GM21390 (cell line): ENCODE data around the gene KMT2B.
"Not testable (repeated sequence)": the region's sequence is repeated elsewhere in the genome, so short reads cannot be mapped to it uniquely, and the experiment has no call there.

Experiments
- ATAC-seq: cut with Tn5 transposase; IDR thresholded peaks from one replicate; pipeline ENCODE4 v1.9.1; 2021; ENCODE audit not compliant: unreplicated experiment

Gene KMT2B, protein sequence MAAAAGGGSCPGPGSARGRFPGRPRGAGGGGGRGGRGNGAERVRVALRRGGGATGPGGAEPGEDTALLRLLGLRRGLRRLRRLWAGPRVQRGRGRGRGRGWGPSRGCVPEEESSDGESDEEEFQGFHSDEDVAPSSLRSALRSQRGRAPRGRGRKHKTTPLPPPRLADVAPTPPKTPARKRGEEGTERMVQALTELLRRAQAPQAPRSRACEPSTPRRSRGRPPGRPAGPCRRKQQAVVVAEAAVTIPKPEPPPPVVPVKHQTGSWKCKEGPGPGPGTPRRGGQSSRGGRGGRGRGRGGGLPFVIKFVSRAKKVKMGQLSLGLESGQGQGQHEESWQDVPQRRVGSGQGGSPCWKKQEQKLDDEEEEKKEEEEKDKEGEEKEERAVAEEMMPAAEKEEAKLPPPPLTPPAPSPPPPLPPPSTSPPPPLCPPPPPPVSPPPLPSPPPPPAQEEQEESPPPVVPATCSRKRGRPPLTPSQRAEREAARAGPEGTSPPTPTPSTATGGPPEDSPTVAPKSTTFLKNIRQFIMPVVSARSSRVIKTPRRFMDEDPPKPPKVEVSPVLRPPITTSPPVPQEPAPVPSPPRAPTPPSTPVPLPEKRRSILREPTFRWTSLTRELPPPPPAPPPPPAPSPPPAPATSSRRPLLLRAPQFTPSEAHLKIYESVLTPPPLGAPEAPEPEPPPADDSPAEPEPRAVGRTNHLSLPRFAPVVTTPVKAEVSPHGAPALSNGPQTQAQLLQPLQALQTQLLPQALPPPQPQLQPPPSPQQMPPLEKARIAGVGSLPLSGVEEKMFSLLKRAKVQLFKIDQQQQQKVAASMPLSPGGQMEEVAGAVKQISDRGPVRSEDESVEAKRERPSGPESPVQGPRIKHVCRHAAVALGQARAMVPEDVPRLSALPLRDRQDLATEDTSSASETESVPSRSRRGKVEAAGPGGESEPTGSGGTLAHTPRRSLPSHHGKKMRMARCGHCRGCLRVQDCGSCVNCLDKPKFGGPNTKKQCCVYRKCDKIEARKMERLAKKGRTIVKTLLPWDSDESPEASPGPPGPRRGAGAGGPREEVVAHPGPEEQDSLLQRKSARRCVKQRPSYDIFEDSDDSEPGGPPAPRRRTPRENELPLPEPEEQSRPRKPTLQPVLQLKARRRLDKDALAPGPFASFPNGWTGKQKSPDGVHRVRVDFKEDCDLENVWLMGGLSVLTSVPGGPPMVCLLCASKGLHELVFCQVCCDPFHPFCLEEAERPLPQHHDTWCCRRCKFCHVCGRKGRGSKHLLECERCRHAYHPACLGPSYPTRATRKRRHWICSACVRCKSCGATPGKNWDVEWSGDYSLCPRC (N-terminal part only)

DNA sequence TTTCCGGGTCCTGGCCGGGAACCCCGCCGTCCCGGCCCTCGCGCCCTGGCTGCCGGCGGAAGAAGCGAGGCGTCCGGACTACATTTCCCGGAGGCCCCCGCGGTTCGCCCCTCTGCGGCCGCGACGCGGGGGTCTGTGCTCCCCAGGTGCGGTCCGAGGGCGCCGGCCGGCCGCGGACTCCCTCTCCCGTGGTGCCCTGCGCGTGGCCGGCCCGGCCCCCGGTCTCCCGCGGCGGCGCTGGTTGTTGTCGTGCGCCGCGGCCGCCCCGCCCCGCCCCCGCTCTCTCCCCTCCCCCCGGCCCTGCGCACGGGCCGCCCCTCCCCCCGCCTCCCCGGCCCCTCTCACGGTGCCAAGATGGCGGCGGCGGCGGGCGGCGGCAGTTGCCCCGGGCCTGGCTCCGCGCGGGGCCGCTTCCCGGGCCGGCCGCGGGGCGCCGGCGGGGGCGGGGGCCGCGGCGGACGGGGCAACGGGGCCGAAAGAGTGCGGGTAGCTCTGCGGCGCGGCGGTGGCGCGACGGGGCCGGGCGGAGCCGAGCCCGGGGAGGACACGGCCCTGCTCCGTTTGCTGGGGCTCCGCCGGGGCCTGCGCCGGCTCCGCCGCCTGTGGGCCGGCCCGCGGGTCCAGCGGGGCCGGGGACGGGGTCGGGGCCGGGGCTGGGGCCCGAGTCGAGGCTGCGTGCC, at the start of gene KMT2B:
KMT2B (plus strand) TSS at position 339 of the 680 bp plus-strand sequence; CDS start at position 355, 16 bp downstream.
- ATAC-seq = no peak

DNA sequence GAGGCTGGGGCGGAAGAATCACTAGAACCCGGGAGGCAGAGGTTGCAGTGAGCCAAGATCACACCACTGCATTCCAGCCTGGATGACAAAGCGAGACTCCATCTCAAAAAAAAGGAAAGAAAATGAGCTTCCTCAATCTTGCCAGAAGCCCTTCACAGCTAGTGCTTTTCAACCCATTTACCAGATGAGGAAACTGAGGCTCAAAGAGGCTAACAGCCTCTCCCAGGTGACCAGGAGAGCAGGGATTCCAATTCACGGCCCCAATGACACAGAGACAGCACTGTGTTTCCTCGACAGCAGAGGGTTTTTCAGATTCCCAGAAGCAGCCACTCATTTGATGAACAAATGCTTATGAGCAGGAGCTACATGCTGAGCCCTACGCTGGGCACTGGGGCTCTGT, 48.2 kb upstream of the KMT2B start:
- ATAC-seq = no peak

DNA sequence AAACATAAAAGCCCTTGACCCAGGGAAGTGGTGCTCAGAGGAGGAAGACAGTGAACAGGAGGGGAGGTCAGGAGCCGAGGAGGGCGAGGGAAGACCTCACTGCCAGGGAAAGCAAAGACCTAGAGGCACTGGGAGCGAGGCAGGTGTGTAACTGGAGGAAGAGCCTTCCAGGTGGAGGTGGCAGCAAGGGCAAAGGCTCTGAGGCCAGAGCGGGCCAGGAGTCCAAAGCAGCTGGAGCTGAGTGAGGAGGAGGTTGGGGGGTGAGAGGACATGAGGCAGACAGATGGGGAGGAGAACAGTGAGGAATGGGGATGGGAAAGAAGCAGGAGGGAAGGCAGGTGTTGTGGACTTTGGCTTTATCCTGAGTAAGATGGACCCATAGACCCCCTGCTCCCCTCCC, 47.8 kb upstream of the KMT2B start:
- ATAC-seq = no peak

DNA sequence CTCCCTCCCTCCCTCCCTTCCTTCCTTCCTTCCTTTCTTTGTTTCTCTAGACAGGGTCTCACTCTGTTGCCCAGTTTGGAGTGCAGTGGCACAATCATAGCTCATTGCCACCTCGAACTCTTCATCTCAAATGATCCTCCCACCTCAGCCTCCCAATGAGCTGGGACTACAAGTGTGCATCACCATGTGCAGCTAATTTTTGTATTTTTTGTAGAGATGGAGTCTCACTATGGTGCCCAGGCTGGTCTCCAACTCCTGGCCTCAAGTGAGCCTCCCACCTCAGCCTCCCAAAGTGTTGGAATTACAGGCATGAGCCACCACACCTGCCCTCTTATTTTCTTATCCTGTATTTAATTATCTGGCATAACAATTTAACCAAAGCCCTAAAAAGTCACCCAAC, 47.1 kb upstream of the KMT2B start:
- ATAC-seq = no peak

DNA sequence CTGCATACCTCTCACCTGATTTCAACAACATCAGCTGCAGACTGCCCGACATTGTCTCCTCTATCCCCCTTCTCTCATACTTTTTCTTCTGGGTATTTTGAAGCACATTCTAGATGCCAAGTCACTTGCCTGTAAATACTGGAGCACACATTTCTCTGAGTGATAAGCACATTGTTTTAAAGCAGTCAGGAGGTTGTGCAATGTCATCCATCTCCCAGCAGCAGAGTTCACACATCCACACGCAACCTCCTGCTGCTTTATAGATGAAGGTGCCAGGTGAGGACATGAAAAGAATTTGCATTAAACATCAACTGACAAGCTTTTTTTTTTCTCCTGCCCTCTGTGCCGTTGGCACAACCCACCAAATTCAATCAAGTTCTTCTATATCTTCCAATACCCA, 46.0 kb upstream of the KMT2B start:
- no peak for ATAC-seq

DNA sequence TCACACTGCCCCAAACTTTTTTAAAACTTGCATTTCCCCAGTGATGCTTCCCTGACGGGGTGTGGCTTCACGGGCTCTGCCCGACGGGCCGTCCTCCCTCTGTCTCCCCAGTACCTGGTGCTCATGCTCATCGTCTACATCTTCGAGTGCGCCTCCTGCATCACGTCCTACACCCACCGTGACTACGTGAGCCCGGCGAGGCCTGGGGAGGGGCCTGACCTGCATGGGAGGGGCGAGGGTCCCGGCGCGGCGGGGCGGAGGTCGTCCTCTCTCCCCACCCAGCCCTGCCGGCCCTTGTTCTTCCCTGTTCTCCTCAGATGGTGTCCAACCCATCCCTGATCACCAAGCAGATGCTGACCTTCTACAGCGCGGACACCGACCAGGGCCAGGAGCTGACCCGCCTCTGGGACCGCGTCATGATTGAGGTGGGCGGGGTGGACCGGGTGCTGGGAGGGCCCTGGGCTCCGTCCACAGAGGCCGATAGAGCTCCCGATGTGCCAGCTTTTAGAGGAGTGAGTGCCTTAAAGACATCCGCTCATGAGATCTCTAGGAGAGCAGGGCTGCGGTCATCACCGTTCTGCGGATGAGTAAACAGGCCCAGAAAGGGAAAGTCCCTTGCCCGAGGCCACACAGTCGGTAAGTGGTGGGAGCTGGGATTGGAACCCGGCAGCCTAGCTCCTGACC, 44.5 kb upstream of the KMT2B start:
- no peak for ATAC-seq

DNA sequence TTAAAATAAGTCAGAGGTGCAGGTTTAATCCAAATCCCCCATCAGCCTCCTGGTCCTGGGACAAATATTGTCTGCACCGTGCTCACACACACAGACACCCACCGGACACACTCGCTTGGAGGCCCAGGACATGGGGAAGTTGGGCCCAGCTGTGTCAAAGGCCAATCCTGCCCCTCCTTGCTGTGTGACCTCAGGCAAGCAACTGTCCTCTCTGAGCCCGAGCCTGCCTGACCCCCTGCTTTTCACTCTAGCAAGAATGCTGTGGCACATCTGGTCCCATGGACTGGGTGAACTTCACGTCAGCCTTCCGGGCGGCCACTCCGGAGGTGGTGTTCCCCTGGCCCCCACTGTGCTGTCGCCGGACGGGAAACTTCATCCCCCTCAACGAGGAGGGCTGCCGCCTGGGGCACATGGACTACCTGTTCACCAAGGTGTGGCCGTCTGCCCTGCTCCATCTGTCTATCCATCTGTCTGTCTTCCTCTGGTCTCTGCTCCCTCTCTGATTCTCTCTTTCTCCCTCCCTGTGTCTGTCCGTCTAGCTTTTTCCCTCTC, 42.1 kb upstream of the KMT2B start:
- no peak for ATAC-seq

DNA sequence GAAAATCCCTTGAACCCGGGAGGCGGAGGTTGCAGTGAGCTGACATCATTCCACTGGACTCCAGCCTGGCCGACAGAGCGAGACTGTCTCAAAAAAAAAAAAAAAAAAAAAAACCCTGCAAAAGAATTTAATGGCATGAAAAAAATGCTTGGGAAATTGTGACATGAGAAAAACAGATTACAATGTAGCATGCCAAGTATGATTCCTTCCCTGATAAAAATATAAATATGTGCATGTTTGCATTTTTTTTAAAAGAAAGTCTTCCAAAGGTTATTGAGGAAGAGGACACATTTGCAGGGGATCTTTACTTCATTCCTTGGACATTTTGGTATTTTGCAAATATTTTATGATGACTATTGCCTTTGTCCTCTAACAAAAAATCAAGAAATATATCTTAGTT, 28.0 kb upstream of the KMT2B start:
- no peak for ATAC-seq

DNA sequence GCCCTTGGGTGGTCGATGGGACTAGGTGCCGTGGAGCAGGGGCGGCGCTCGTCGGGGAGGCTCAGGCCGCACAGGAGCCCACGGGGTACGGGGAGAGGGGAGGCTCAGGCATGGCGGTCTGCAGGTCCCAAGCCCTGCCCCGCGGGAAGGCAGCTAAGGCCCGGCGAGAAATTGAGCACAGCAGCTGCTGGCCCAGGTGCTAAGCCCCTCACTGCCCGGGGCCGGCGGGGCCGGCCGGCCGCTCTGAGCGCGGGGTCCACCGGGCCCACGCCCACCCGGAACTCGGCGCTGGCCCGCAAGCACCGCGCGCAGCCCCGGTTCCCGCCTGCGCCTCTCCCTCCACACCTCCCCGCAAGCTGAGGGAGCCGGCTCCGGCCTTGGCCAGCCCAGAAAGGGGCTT, 26.7 kb upstream of the KMT2B start:
- ATAC-seq = not testable (repeated sequence)

DNA sequence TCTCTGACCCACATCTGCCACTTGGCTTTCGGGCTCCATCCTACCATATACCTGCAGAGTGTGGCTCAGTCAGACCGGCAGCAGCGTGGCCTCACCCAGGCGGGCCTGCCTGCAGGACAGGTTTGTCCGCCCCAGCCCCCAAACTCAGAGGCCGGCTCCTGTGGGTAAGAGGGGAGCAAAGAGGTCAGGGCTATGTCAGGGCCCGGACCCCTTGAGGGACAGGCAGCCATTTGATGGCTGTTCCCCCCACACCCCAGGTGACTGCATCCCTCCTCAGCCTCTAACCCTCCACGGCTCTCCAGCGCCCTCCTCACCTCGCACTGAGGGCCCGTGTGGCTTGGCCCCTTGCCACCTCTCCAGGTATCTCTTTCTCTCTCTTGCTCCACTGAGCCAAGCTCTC, 25.8 kb upstream of the KMT2B start:
- ATAC-seq = no peak

DNA sequence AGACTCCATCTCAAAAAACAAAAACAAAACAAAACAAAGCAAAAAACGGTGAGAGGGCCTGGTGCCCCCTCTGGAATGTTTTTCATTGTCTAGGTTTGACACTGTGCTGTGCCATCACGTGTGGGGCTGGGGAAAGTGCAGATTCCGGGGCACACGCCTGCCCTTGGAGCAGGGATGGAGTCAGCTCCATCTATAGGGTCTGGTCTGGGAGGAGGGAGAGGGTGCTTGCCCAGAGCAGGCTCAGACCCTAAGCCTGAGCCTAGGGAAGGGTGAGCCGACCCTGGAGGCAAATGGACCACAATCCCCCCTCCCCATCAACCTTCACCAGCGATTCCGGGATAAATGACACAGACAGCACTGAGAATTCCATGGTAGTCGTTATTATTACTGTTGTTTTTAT, 24.4 kb upstream of the KMT2B start:
- ATAC-seq = no peak

DNA sequence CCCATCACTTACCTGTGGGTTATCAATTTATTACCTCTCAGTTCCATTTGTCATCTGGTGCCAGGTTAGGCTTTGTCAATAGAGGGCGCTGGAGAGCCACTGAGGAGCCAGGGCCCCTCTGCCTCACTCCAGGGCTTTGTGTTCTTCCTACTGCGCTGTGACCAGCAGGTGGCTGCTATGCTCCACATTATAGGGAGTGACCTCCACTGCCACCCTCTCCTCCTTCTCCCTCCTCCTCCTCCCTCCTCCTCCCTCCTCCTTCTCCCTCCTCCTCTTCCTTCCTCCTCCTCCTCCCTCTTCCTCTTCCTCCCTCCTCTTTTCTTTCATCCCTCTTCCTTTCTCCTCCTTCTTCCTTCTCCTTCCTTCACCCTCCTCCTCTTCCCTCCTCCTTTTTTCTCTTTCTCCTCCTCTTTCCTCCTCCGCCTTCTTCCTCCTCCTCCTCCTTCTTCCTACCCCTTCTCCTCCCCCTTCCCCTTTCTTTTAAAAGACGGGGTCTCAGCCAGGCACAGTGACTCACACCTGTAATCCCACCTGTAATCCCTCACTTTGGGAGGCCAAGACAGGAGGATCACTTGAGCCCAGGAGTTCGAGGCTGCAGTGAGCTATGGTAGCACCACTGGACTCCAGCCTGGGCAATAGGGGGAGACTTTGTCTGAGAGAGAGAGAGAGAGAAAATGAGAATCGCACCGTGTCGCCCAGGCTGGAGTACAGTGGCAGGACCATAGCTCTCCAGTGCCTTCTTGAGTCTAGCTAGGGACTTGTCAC, 23.8 kb upstream of the KMT2B start:
- no peak for ATAC-seq

DNA sequence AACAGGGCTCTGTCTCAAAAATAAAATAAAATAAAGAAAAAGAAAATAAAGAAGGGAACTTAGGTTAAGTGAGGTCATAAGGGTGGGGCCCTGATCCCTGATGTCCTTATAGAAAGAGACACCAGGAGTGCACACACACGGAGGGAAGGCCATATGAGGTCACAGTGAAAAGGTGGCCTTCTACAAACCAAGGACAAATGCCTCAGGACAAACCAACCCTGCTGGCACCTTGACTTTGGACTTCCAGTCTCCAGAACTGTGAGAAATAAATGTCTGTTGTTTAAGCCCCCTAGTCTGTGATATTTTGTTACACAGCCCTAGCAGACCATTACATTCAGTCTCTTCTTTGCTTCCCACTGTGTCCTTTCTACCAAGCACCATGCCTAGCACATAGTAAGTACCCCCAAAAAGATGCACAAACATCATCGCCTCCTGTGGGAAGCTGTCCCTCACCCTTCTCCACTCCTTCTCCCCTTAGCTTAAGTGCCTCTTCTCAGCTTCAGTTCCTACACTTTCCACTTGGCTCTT, 21.8 kb upstream of the KMT2B start:
- ATAC-seq = no peak

DNA sequence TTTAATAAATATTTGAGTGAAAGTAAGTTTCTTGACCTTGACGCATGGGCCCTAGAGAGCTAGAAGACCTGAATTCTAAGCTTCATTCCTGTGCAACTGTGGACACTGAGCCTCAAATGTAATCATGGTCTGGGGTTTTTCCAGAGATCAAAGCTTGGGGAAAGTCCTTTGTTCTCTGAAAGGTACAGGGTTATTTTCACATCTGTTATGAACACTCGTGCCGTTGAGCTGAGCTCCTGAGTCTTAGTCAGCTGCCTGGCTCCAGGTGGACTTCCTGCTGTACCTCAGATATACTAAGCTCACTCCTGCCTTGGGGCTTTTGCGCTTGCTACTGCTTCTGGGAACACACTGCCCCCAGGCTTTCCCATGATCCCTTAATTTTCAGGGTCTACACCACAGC, 21.0 kb upstream of the KMT2B start:
- no peak for ATAC-seq

DNA sequence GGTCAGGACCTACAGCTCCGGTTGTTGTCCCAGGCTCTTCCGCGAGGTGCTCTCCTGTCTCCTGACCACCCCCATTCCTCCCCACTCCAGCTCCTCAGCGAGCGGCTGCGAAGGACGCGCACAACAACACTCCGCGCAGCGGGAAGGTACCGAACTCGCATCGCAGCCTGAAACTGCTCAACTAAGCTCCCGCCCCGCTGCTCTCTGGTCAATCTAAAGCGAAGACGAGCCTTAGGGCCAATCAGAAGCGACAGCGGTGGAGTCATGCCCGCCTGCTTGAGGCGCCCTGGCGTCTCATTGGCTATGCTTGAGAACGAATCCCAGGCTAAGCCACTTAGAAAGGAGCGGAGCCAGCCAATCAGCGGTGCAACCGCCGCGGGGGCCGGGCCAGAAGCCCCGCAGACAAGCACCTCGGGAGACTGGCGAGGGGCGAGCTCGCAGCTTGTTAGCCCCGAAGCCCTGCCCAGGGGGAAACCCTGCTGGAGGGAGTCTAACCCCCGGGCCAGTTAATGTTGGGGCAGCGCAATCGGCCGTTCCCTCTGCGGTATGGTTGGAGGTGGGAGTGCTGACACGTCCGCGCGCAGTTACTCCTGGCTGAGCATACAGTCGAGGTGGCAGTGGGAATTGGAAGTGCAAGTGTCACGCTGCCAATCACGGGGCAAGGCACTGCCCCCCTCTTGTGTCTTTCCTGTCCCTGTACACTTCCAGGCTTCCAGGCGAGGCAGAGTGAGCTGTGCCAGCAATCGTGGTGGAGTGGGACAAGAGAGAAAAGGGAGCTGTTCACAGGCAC, 15.4 kb upstream of the KMT2B start:
- ATAC-seq = peak; percentile 96

DNA sequence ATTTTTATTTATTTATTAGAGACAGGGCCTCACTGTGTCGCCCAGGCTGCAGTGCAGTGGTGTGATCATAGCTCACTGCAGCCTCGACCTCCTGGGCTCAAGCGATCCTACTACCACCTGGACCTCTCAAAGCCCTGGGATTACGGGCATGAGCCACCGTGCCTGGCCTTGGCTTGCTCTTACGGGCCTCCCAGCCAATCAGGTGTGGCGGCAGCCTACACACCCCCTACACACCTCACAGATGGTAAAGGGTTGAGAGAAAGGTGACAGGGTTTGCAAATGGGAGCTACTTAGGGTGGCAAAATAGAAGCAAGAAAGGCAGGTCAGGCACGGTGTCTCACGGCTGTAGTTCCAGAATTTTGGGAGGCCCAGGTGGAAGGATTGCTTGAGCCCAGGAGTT, 14.5 kb upstream of the KMT2B start:
- no peak for ATAC-seq

DNA sequence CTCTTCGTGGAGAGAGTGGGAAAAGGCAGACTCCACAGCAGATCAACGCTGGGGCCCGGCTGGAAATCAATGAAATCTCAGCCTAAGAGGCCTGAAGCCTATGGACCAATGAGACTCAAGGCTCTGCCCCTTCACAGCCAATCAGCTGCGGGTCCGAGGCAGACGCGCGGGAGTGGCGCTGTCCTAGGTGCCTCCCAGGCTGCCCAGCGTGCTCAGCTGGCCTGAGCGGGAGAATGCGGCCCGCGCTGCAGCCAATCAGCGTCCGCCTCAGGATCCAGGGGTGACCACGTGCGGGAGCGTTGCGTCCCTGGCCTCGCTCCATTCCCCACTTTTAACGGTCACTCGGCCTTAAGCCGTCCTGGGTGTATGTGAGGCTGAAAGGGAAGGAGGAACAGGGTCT, 13.6 kb upstream of the KMT2B start, which contains the start of gene ZBTB32:
ZBTB32 (plus strand) TSS at position 341 of the 400 bp plus-strand sequence. CDS start 10,069 bp downstream, outside the sequence.
- no peak for ATAC-seq

DNA sequence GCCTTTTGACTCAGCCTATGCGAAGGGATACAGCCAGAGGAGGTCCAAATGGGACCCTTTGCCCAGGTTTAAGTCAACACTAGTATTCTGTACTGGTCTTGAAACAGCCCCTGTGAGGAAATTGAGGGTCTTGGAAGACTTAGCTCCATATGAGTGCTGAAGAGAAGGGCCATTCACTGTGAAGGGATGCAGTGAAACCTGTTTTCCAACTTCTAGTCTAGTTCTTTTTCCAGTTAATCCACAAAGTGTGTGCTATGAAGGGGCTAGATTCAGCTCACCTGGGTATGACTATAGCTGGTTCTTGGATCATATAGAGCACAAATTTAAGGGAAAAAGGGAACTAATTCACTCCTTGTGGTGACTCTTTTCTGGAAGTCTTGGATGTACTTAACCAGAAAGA, 9.4 kb upstream of the KMT2B start:
- ATAC-seq = no peak
